WTC11 (cell line): ENCODE measurements around the gene CCND3. TPM values are rescaled to one million over a fixed set of nuclear protein-coding genes. Genes with fewer than 3 reads are reported as not detected.

Source experiments
- ATAC-seq: fragments of 200-7000 bp; cut with Tn5 transposase; 2 replicates; pipeline ENCODE4 v1.10.0; 2021; ENCODE audit warnings: mild to moderate bottlenecking, moderate library complexity
- CTCF ChIA-PET: fragments of 300-600 bp; sonication (Branson Sonifier 250); formaldehyde crosslinking; loops from one replicate; lab custom pipeline; 2021; ENCODE audit warnings: antibody characterized with exemption; lab: Charles Lee
- POLR2A ChIA-PET: fragments of 350-600 bp; sonication (Branson Sonifier 250); formaldehyde crosslinking; loops from one replicate; lab custom pipeline; 2021; ENCODE audit warnings: antibody characterized with exemption; lab: Charles Lee
- DNase-seq: peaks from one replicate; pipeline ENCODE4 v3.0.0; 2021; ENCODE audit warnings: low spot score
- H3K27ac Mint-ChIP-seq: 2 replicates; pipeline ENCODE4 v1.8.0; 2021; ENCODE audit warnings: mixed read lengths
- H3K27me3 Mint-ChIP-seq: 2 replicates; pipeline ENCODE4 v1.8.0; 2021; ENCODE audit warnings: low read depth, mild to moderate bottlenecking, moderate library complexity, mixed read lengths
- H3K36me3 Mint-ChIP-seq: 2 replicates; pipeline ENCODE4 v1.8.0; 2021; ENCODE audit warnings: mixed read lengths
- H3K4me1 Mint-ChIP-seq: 2 replicates; pipeline ENCODE4 v1.8.0; 2022; ENCODE audit warnings: mixed read lengths
- H3K4me3 Mint-ChIP-seq: 2 replicates; pipeline ENCODE4 v1.8.0; 2021; ENCODE audit warnings: mild to moderate bottlenecking, moderate library complexity, mixed read lengths
- H3K9me3 Mint-ChIP-seq: 2 replicates; pipeline ENCODE4 v1.8.0; 2021; ENCODE audit warnings: mixed read lengths
- CBFB ChIP-seq: sonication (generic); formaldehyde crosslinking; IDR thresholded peaks from 2 replicates; pipeline ENCODE4 v1.8.1; 2022; ENCODE audit warnings: mild to moderate bottlenecking, low read depth, missing genetic modification reagents
- CREB1 ChIP-seq: sonication (generic); formaldehyde crosslinking; IDR thresholded peaks from 2 replicates; pipeline ENCODE4 v1.8.0; 2023; ENCODE audit warnings: mild to moderate bottlenecking, missing genetic modification reagents
- CREM ChIP-seq: sonication (generic); formaldehyde crosslinking; IDR thresholded peaks from 2 replicates; pipeline ENCODE4 v1.8.1; 2022; ENCODE audit warnings: mild to moderate bottlenecking, missing genetic modification reagents, moderate library complexity
- ESRRA ChIP-seq: sonication (generic); formaldehyde crosslinking; IDR thresholded peaks from 2 replicates; pipeline ENCODE4 v1.8.1; 2022; ENCODE audit warnings: mild to moderate bottlenecking, missing genetic modification reagents, borderline replicate concordance
- FOXK1 ChIP-seq: sonication (generic); formaldehyde crosslinking; IDR thresholded peaks from 2 replicates; pipeline ENCODE4 v1.8.0; 2022; ENCODE audit warnings: mild to moderate bottlenecking, moderate library complexity, missing genetic modification reagents
- FOXP1 ChIP-seq: sonication (generic); formaldehyde crosslinking; IDR thresholded peaks from 2 replicates; pipeline ENCODE4 v1.8.0; 2022; ENCODE audit warnings: missing genetic modification reagents, mild to moderate bottlenecking, moderate library complexity, borderline replicate concordance
- HMGXB4 ChIP-seq: sonication (generic); formaldehyde crosslinking; IDR thresholded peaks from 2 replicates; pipeline ENCODE4 v1.8.1; 2023; ENCODE audit warnings: mild to moderate bottlenecking, moderate library complexity, missing genetic modification reagents
- JAZF1 ChIP-seq: fragments of 250-450 bp; sonication (Bioruptor Pico); IDR thresholded peaks from 2 replicates; pipeline ENCODE4 v1.9.0; 2021; ENCODE audit warnings: moderate library complexity, mild to moderate bottlenecking, inconsistent platforms
- NFE2L1 ChIP-seq: sonication (generic); formaldehyde crosslinking; IDR thresholded peaks from 2 replicates; pipeline ENCODE4 v1.8.1; 2023; ENCODE audit warnings: missing genetic modification reagents
- NR2C2 ChIP-seq: sonication (generic); formaldehyde crosslinking; IDR thresholded peaks from 2 replicates; pipeline ENCODE4 v1.8.0; 2022; ENCODE audit warnings: mild to moderate bottlenecking, missing genetic modification reagents
- PRRX2 ChIP-seq: fragments of 250-450 bp; sonication (Bioruptor Pico); IDR thresholded peaks from 2 replicates; pipeline ENCODE4 v1.8.0; 2021; ENCODE audit warnings: mild to moderate bottlenecking
- RORB ChIP-seq: fragments of 250-450 bp; sonication (Bioruptor Pico); IDR thresholded peaks from 2 replicates; pipeline ENCODE4 v1.9.0; 2021; ENCODE audit warnings: mild to moderate bottlenecking
- SMAD3 ChIP-seq: sonication (generic); formaldehyde crosslinking; IDR thresholded peaks from 2 replicates; pipeline ENCODE4 v1.8.0; 2022; ENCODE audit warnings: missing genetic modification reagents, mild to moderate bottlenecking, borderline replicate concordance
- TEAD4 ChIP-seq: sonication (generic); formaldehyde crosslinking; IDR thresholded peaks from 2 replicates; pipeline ENCODE4 v1.8.0; 2022; ENCODE audit warnings: mild to moderate bottlenecking, missing genetic modification reagents
- TP53 ChIP-seq: sonication (generic); formaldehyde crosslinking; IDR thresholded peaks from 2 replicates; pipeline ENCODE4 v1.8.1; 2023; ENCODE audit warnings: mild to moderate bottlenecking, missing genetic modification reagents
- ZNF416 ChIP-seq: fragments of 250-450 bp; sonication (Bioruptor Pico); IDR thresholded peaks from 2 replicates; pipeline ENCODE4 v1.9.0; 2021; ENCODE audit warnings: mild to moderate bottlenecking, inconsistent platforms
- total RNA-seq: library from RNA; stranded (reverse); gene quantifications from 3 replicates; pipeline ENCODE4 v1.2.3, GENCODE V29; 2021
- TF ChIP-seq, protein P1 (sequence below): fragments of 250-450 bp; sonication (Bioruptor Pico); IDR thresholded peaks from 2 replicates; pipeline ENCODE4 v1.9.0; 2021; ENCODE audit warnings: mild to moderate bottlenecking
- TF ChIP-seq, protein P2 (sequence below): sonication (generic); formaldehyde crosslinking; IDR thresholded peaks from 2 replicates; pipeline ENCODE4 v1.8.0; 2022; ENCODE audit warnings: missing genetic modification reagents
- TF ChIP-seq, protein P3 (sequence below): sonication (generic); formaldehyde crosslinking; IDR thresholded peaks from 2 replicates; pipeline ENCODE4 v1.8.1; 2023; ENCODE audit warnings: mild to moderate bottlenecking, missing genetic modification reagents
- TF ChIP-seq, protein P4 (sequence below): sonication (generic); formaldehyde crosslinking; IDR thresholded peaks from 2 replicates; pipeline ENCODE4 v1.8.1; 2022; ENCODE audit warnings: low read depth, missing genetic modification reagents, borderline replicate concordance

CCND3 gene
- total RNA-seq, 1 experiment from 2014 or later, result 33.6 TPM

GRCh38 chr6:41947581-41948220, 6.1 kb upstream of the CCND3 start:
- H3K27ac Mint-ChIP-seq, result peak overlapping the region; percentile 54; the same call in 1 of the 2 replicates
- TF ChIP-seq RORB (no peak), CREM (CRISPR knock-in tag) (no peak), ZNF416 (CRISPR knock-in tag) (no peak), HMGXB4 (CRISPR knock-in tag) (no peak), CBFB (no peak), SMAD3 (CRISPR knock-in tag) (no peak), FOXP1 (CRISPR knock-in tag) (no peak), FOXK1 (CRISPR knock-in tag) (no peak)
- TF ChIP-seq, protein P1, sequence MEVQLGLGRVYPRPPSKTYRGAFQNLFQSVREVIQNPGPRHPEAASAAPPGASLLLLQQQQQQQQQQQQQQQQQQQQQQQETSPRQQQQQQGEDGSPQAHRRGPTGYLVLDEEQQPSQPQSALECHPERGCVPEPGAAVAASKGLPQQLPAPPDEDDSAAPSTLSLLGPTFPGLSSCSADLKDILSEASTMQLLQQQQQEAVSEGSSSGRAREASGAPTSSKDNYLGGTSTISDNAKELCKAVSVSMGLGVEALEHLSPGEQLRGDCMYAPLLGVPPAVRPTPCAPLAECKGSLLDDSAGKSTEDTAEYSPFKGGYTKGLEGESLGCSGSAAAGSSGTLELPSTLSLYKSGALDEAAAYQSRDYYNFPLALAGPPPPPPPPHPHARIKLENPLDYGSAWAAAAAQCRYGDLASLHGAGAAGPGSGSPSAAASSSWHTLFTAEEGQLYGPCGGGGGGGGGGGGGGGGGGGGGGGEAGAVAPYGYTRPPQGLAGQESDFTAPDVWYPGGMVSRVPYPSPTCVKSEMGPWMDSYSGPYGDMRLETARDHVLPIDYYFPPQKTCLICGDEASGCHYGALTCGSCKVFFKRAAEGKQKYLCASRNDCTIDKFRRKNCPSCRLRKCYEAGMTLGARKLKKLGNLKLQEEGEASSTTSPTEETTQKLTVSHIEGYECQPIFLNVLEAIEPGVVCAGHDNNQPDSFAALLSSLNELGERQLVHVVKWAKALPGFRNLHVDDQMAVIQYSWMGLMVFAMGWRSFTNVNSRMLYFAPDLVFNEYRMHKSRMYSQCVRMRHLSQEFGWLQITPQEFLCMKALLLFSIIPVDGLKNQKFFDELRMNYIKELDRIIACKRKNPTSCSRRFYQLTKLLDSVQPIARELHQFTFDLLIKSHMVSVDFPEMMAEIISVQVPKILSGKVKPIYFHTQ (CRISPR knock-in tag), result no peak
- TF ChIP-seq, all 79 proteins: peak for 0
- Mint-ChIP-seq H3K9me3 (no peaks in the 10 kb centered on the region), H3K36me3 (no peaks in the 10 kb centered on the region), H3K4me3 (no peak overlapping the region), H3K27me3 (peaks cover 10% of the 10 kb centered on the region), H3K4me1 (no peaks in the 10 kb centered on the region)
- ATAC-seq, result no peak
- CTCF ChIA-PET, result interaction anchor here (1.6 kb wide), 1 partner anchor 27 kb away, joined by 5 read pairs; the partner anchor contains the start of genes BYSL and MED20
- DNase-seq, result no peak
- POLR2A ChIA-PET, result interaction anchor here (0.6 kb wide), 1 partner anchor 160 kb away, joined by 6 read pairs; no protein-coding TSS in a partner anchor

DNA sequence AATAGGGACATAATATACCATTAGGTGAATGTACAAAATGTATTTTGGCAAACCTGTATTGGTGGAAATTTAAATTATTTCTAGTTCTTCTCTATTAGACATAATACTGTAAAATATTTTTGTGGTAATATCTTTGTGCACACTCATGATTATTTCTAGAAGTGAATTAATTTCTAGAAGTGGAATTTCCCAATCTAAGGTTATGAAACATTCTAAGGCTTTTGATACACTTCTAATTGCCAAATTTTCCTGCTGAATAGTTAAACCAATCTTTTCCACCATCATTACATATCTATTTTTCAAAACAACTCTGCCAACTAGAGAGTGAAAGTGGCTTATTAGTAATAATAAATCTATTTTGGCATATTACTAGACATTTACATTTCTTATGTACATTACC, 1.8 kb upstream of the CCND3 start:
- peaks cover 29% of the 10 kb centered on the region for H3K4me1 Mint-ChIP-seq
- no peak overlapping the region for H3K4me3 Mint-ChIP-seq
- DNase-seq (no peak), ATAC-seq (no peak)
- ChIA-PET POLR2A (interaction anchor here (0.5 kb wide), 1 partner anchor 46 kb away, joined by 4 read pairs; no protein-coding TSS in a partner anchor), CTCF (interaction anchor here (2.4 kb wide), 1 partner anchor 22 kb away, joined by 21 read pairs; the partner anchor contains the start of genes BYSL and MED20)
- no peaks in the 10 kb centered on the region for H3K36me3 Mint-ChIP-seq
- no peak overlapping the region for H3K27ac Mint-ChIP-seq
- H3K27me3 Mint-ChIP-seq, result peaks cover 7% of the 10 kb centered on the region
- H3K9me3 Mint-ChIP-seq, result no peaks in the 10 kb centered on the region
- TF ChIP-seq NFE2L1, result no peak
- TF ChIP-seq TP53 (CRISPR knock-in tag), result no peak
- TF ChIP-seq HMGXB4 (CRISPR knock-in tag), result no peak
- TF ChIP-seq, protein P2, sequence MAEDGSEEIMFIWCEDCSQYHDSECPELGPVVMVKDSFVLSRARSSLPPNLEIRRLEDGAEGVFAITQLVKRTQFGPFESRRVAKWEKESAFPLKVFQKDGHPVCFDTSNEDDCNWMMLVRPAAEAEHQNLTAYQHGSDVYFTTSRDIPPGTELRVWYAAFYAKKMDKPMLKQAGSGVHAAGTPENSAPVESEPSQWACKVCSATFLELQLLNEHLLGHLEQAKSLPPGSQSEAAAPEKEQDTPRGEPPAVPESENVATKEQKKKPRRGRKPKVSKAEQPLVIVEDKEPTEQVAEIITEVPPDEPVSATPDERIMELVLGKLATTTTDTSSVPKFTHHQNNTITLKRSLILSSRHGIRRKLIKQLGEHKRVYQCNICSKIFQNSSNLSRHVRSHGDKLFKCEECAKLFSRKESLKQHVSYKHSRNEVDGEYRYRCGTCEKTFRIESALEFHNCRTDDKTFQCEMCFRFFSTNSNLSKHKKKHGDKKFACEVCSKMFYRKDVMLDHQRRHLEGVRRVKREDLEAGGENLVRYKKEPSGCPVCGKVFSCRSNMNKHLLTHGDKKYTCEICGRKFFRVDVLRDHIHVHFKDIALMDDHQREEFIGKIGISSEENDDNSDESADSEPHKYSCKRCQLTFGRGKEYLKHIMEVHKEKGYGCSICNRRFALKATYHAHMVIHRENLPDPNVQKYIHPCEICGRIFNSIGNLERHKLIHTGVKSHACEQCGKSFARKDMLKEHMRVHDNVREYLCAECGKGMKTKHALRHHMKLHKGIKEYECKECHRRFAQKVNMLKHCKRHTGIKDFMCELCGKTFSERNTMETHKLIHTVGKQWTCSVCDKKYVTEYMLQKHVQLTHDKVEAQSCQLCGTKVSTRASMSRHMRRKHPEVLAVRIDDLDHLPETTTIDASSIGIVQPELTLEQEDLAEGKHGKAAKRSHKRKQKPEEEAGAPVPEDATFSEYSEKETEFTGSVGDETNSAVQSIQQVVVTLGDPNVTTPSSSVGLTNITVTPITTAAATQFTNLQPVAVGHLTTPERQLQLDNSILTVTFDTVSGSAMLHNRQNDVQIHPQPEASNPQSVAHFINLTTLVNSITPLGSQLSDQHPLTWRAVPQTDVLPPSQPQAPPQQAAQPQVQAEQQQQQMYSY (CRISPR knock-in tag), result no peak
- TF ChIP-seq NR2C2 (CRISPR knock-in tag), result no peak
- no peak for TF ChIP-seq PRRX2 (CRISPR knock-in tag)
- TF ChIP-seq JAZF1 (CRISPR knock-in tag), result no peak
- TF ChIP-seq CREB1 (CRISPR knock-in tag), result no peak
- TF ChIP-seq ESRRA, result no peak
- no peak for TF ChIP-seq TEAD4 (CRISPR knock-in tag)
- TF ChIP-seq, protein P3, sequence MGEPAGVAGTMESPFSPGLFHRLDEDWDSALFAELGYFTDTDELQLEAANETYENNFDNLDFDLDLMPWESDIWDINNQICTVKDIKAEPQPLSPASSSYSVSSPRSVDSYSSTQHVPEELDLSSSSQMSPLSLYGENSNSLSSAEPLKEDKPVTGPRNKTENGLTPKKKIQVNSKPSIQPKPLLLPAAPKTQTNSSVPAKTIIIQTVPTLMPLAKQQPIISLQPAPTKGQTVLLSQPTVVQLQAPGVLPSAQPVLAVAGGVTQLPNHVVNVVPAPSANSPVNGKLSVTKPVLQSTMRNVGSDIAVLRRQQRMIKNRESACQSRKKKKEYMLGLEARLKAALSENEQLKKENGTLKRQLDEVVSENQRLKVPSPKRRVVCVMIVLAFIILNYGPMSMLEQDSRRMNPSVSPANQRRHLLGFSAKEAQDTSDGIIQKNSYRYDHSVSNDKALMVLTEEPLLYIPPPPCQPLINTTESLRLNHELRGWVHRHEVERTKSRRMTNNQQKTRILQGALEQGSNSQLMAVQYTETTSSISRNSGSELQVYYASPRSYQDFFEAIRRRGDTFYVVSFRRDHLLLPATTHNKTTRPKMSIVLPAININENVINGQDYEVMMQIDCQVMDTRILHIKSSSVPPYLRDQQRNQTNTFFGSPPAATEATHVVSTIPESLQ (CRISPR knock-in tag), result no peak
- TF ChIP-seq, protein P4, sequence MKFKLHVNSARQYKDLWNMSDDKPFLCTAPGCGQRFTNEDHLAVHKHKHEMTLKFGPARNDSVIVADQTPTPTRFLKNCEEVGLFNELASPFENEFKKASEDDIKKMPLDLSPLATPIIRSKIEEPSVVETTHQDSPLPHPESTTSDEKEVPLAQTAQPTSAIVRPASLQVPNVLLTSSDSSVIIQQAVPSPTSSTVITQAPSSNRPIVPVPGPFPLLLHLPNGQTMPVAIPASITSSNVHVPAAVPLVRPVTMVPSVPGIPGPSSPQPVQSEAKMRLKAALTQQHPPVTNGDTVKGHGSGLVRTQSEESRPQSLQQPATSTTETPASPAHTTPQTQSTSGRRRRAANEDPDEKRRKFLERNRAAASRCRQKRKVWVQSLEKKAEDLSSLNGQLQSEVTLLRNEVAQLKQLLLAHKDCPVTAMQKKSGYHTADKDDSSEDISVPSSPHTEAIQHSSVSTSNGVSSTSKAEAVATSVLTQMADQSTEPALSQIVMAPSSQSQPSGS (CRISPR knock-in tag), result no peak
